ENCODE data around the gene ACSF3.
"Not testable (repeated sequence)": the region's sequence is repeated elsewhere in the genome, so short reads cannot be mapped to it uniquely, and the experiment has no call there.

ACSF3 gene

DNA sequence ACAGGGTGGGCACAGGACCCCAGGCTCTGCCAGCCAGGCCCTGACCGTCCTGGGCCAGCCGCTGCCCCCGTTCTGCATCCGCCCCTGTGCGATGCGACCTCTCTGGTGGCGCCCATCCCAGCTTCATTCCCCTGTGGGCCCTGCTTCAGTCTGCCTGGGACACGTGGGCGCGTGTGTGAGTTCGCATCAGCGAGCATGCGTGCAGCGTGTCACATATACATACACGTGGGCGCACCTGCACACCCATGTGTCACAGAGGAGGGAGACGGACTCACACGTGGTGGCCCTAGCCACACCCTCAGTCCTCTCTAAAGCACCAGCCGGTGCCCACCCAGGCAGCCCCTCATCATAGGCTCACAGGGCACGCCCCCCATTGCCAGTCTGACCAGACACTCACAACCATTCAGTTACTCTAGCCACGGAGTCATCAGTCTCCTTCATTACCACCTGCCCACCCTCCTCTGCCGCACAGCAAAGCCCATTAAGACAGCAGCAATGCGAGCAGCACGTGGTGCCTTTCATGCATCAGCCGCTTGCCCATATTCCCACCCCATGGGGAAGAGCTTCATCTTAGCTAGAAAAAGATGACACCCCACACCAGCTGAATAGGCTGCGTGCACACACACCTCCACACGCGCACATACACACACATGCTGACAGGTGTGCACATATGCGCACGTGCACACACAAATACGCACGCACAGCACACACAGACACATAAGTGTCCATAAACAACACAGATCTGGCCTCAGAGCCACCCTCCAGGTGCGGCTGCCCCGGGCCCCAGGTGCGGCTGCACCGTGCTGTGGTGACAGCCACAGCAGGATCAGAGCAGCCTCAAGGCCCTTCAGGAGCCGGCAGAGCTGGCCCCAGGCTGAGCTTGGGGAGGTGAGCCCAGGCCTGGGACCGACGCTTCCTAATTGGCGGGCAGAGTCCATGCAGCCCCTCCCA lies 68.4 kb downstream of the ACSF3 start:
- no peak for DNase-seq

DNA sequence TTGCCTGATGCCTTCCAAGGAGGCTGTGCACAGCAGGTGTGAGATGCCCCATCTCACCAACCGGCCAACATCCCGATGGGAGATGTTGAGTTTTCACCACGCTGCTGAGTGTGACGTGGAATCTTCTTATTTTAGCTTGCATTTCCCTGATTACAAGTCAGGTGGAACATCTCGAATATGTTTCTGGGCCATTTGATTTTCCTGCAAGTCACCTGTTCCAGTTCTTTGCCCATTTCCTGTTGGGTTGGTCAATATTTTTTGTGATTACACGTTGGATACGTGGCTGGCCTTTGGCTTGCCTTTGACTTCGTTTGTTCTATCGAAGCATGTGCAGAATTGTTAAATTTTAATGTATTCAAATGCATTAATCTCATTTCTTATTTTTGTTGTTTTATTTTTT lies 69.6 kb downstream of the ACSF3 start:
- no peak for DNase-seq

DNA sequence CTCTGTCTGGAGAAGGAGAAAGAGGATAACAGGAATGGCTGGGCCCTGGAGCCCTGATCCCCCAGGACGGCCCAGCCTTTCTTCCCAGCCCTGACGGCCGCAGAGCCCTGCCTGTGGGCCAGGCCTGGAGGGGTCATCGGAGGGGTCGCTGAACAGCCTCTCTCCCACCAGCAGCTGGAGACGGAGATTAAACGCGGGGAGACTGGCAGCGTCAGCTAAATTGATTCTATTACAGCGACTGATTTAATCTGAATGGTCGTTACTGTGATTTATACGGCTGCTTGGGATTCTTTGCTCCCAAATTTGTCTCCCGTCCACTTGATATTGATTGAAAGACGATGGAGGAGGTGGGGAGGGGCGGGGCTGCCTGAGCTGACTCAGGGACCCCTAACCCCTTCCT lies 70.8 kb downstream of the ACSF3 start:
- DNase-seq, result no peak

DNA sequence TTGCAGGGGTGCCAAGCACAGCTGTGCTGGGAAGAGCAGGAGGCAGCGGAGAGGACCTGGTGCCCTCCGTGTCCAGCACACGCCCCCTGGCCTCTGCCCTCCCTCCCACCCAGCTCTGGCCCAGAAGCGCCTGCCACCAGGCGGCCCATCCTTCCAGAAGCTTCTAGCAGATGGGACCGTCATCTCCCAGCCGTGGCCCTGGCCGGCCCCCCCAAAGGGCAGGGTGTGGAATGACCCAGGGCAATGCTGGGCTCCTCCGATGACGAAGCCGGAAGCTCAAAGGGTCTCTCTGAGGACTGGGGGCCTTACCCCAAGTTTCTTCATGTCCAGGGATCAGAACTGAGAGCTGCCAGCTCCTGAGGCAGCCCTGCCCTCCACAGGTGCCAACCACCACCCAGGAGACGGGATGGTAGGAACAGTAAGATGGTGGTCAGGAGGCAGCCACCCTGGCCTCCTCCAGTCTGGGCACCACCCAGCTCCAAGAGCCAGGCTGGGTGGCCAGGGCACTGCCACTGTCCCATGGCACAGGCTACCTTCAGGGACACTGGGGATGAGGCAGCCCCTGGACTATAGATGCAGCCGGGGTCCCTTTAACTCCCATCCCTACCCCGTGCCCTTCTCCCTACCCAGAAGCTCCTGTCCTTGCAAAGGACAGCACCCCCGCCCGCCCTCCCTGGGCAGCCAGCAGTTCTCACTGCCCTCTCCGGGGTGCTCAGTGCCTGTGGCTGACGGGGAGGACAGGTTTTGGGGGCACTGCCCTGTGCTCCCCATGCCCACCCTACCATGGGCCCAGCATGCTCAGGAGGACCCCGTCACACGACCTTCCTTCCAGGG lies 71.4 kb downstream of the ACSF3 start:
- no peak for DNase-seq

DNA sequence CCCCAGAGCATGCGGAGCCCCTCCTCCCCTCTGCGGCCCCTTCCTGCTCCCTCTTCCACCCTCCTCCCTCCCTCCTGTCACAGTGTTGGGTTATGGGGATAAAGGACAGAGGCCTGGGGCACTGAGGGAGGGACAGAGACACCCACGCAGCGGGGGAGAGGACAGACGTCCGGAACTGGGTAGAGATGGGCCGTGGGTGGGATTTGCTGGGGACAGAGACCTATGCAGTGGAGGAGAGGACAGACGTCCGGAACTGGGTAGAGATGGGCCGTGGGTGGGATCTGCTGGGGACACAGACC lies 72.0 kb downstream of the ACSF3 start:
- DNase-seq, result not testable (repeated sequence)

DNA sequence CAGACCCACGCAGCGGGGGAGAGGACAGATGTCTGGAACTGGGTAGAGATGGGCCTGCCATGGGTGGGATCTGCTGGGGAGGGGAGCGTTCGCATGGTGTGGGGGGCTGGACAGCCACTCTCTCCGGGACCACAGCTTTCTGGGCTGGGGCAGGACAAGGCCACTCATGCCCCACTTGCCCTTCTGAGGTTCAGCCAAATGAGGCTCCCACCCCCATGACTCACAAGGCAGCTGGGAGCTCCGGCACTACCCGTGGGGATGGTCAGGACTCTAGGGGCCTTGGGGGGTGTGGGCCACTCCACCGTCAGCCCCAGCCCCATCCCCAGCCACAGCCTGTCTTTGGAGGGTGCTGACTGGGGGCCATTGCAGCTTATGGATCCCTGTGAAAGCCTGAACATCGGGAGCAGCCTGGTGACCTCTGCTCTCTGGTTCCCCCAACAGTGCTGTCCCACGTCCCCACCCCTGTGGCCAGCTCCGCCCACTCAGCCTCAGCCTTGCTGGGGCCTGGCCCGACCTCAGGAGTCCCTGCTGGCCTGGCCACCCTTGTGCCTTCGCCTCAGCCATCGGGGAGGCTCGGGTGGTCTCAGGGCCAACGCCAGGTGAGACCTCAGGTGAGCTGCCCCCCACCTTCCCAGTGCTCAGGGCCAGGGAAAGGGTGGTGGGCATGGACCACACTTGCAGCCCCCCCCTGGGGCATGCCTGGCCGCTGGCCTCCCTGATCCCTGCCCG lies 73.2 kb downstream of the ACSF3 start:
- no peak for DNase-seq

DNA sequence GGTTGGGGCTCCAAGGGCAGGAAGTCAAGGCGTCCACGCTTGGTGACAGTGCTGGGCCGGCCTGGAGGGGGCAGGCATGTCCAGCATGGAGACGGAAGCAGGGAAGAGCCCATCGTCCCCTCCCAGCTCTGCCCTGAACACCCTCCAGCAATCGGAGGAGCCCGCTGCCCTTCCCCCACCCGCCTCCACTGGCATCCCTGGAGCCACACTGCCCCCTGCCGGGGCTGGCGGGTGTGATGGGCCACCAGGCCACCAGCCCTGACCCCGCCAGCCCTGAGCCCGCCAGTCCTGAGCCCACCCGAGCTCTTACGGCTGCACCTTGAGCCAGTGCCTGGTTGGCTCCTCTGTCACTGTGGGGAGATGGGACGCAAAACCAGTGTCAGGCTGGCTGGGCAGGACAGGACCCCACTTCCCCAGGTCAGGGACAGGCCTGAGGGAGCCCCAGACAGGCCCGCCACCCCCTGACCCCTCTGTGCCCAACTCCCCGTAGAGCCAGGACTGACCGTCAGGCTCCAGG lies 73.8 kb downstream of the ACSF3 start:
- peak in 13 of 14 donors; percentile 15 to 87 (median 63) for DNase-seq

DNA sequence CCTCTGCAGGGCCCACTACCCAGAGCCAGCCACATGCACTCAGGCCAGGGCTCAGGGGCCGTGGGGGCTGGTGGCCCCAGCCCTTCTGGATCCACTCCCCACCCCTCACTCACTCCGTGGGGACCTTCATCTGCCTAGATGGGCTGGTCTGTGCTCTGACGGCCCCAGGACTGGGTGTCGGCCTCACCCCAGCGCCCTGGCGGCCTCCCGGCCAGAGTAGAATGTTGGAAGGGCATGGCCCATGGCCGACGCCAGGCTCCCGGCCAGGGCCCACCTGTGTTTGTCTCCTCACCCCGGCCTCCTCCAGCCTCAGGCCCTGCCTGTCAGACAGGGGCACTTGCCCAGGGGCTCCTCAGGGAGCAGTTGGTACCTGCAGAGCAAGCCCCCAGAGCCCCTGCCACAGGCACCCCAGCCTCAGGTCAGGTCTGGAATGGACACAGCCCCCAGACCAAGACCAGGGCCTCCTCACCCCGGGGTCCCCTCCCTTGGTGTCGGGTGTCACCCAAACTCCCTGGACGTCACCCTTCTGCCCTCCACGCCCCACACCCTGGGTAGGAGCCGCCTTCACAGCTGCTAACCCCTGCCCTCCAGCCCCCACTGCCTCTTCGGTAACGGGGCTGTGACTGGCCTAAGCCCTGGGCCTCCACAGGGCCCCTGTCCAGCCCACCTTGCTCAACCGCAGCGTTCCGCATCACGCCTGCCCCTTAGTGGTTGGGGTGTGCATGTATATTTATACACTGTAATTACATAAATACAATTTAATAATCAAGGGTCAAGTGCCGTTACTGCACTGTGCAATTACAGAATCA lies 74.9 kb downstream of the ACSF3 start:
- DNase-seq, result no peak

DNA sequence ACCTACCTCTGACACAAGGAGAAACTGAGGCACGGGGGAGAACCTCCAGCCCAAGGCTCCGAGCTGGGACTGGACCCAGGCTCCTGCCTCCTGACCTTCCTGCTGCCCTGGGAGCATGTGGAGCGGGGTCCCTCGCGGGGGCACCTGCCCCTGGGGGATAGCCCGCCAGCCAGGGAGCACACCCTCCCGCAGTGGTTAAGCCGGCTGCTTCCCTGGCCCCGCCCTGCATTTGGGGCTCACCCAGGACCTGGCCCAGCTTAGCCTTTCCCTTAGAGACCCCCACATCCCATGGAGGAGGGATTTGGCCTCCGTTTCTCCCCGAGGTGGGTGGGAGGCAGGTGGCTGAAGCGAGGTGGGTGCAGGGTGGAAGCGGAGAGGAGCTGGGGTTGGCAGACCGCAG lies 76.1 kb downstream of the ACSF3 start:
- DNase-seq, result no peak

DNA sequence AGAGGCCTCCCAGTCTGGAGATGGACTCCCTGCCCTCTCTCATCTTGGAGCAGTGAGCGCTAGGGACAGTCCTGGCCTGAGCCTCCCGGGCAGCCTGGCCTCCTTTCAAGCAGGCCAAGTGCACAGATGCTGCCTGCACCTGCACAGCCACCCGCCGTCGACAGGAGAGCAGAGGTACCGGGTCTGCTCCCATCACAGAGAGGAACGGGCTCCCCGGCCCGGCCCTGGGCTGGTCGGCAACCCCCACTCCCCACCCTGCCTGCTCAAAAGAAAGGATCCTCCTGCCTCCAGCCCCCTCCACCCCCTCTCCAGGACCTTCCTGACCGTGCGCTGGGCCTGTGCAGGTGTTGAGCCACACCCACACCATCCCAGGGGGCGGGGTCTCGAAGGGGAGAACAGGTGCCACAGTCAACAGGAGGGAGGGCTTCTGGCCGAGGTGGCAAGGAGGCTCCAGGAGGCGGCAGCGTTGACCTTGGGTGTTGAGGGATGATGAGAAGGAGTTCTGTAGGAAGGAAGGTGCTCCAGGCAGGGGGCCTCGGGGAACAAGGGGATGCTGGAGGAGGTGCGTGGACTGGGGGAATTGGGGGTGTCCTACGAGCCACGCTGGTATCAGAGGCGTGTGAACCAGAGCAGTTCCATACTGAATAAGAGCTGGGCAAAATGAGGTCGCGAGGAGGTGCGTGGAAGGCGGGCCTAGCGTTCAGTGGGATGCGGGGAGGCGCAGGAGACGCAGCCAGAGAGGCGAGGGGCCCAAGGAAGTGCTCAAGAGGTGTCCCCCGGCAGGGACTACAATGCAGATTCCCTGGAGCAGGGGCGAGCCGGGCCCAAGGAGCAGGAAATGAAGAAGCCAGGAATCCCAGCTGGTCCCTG lies 76.9 kb downstream of the ACSF3 start:
- DNase-seq, result no peak

DNA sequence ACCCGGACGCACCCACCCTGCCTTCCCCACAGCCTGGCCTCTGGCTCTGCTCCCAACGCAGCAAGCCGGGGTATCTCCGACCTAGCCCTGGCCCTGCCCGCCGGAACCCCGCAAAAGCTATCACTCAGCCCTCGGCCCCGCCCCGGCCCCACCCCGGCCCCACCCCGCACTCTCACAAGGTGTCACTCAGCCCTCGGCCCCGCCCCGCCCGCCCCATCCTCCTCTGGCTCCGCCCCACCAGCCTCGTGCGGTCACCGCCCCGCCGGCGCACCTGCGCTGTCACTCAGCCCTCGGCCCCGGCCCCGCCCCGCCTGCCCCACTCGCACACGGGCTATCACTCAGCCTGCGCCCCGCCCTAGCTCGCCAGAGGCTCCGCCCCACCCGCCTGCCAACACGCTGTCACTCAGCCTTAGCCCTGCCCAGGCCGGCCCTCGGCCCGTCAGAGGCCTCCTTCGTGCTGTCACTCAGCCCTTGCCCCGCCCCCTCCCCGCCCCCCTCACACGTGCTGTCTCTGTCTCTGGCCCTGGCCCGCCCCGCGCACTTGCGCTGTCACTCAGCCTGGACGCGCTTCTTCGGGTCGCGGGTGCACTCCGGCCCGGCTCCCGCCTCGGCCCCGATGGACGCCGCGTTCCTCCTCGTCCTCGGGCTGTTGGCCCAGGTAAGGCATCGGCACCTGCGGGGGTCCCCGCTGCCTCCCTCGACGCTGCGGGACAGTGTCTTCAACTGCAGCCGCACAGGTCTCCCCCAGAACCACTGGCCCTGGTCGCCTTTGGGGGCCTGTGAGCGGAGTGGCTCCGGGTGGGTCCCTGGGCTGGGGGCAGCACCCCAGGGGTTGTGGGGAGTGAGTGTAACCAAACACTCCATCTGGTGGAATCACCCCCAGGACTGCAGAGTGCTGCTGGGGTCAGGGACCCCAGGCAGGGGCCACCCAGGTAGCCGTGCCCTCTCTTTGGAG lies 77.8 kb downstream of the ACSF3 start, which contains the start of gene CDH15:
CDH15 (plus strand) TSS at position 533 of the 955 bp plus-strand sequence; CDS start at position 617, 84 bp downstream.
- peak in 13 of 14 donors; percentile 22 to 99 (median 71) for DNase-seq

DNA sequence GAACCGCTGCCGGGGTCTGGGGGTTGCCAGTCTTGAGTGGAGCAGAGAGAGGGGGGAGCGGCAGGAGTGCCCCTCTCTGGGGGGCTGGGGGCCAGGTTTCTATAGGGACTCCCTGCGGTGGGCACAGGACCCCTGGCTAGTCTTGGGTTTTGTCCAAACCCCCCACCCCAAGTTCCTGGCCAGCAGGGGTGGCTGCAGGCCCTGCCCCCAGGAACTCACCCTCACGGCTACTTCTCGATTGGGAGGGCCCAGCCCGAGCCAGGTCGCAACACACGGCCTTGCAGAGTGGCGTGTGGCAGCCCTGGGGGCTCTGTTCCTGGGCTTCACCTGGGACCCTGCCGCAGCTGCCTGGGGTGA lies 78.5 kb downstream of the ACSF3 start:
- DNase-seq, result no peak

DNA sequence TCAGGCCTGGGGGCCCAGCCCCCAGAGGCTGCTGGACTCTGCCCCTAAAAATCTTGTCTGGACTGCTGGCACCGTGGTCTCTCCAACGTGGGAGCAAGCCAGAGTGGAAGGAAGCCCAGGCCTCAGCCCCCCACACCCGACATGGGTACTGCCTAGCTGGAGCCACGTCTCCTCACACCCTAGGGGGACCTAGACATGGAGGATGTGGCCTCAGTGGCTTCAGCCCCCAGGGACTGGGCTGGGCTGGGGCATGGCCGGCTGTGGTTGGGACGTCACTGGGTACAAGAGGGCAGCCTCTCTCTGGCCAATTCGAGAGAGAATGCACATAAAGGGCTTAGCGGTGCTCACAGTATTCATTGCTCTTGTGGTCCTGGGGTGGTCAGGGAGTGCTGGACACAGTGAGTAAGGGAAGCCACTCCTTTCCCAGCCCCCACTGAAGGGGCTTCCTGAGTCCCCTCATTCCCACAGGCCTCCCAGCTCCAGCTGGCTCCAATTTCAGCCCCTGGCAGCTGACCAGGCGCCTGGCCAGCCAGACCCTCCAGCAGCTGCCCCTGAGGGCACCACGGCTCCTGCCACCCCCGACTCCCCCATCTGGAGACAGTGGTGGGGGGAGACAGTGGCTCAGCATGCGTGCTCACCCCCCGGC lies 79.0 kb downstream of the ACSF3 start:
- peak in 1 of 14 donors; percentile 73 for DNase-seq

DNA sequence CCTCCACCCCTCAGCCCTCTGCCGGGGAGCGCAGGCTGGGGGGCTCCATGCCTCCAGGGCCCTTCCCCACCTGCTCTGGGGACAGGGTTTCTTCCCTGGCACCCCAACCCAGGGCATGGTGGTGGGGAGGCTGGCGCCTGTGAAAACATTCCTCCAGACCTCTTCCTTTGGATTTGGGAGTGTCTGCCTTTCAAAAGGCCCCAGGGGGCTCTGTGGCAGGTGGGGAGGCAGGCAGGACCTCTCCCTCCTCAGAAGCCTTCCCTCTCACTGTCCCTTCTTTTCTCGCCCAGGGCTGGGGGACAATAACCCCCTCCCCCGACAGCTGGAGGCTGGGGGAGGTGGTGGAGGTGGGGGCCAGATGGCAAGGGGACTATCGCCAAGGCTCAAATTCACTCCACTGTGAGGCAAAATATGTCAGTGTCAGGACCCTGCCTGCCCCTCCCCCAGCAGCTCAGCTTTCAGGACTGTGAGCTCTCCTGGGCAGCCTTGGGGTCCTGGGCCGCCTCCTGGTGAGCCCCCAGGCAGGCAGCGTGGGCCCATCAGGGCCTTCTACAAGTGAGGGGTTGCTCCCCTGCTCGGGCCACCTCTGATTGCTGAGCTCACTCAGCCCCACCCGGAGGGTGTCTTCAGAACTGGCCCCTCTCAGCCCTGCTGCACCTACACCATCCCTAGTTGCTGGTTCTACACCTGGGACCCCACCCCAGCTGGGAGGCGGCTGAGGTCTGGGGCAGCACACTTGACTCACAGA lies 79.7 kb downstream of the ACSF3 start:
- peak in 1 of 14 donors; percentile 43 for DNase-seq

DNA sequence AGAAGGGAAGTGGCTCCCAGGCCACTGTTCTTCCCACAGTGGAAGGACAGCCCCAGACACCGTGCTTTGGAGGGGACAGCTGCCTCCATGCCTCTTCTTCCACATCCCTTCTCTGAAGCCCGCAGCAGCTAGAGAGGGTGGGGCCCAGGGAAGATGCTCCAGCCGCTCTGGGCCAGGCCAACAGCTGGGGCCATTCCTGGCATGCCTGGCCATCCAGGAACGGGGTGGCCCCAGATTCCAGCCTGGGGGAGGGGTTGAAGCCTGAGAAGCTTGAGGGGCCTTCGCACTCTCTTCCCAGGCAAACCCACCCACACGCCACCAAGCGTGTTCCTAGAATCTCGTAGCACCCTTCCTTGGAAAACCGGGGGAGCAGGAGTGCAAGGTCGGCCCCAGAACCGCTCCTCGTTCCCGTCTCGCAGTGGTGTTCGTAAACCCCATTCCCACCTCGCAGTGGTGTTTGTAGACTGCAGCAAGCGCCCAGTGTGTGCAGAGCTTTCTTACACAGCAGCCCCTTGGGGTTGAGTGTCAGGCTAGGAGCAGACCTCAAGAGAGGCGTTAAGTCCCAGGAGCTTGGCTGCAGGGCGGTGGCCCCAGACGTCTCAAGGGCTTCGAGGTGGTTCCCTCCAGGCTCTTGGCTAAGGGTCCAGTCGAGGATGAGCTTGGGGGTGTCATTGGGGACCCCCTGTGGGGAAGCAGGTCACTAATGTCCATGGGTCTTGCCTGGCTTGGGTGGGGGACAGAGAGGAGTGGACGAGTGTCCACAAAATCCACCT lies 80.6 kb downstream of the ACSF3 start:
- DNase-seq, result no peak

DNA sequence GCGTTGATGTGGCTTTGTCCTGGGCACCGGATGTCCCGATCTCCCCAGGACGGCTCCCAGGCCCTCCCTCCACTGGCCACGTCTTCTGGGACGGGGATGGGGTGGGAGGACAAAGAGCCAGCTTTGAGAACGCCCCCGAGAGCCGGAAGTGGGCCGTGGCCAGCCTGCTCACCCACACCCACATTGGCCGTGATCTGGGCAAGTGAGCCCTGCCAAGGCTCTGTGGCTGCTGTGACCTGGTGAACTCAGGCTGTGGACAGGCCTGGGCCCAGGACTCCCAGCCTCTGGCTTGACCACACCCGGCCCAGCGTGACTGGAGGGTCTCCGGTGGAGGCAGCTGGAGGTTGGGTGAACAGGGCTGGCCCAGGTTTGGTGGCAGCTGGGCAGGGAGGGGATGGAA lies 81.2 kb downstream of the ACSF3 start:
- no peak for DNase-seq
